SK-N-SH treated with all-trans-retinoic acid at 6 μM for 48 hours (cell line): ENCODE results near the gene LMAN2.

ENCODE experiments used
- ATAC-seq: fragments of 200-7000 bp; cut with Tn5 transposase; 3 replicates; pipeline ENCODE4 v1.9.1; 2020; ENCODE audit warnings: mild to moderate bottlenecking, moderate library complexity
- ARNTL ChIP-seq: fragments of 450-650 bp; formaldehyde crosslinking; IDR thresholded peaks from 2 replicates; pipeline ENCODE4 v1.5.0; 2020; ENCODE audit warnings: low read depth, mild to moderate bottlenecking, moderate library complexity, borderline replicate concordance
- BACH2 ChIP-seq: fragments of 250-450 bp; sonication (Bioruptor Pico); IDR thresholded peaks from 2 replicates; pipeline ENCODE4 v1.9.0; 2021; ENCODE audit warnings: mild to moderate bottlenecking, borderline replicate concordance
- CSDC2 ChIP-seq: fragments of 250-450 bp; sonication (Bioruptor Pico); IDR thresholded peaks from 2 replicates; pipeline ENCODE4 v1.5.0; 2020; ENCODE audit warnings: mild to moderate bottlenecking, moderate library complexity
- ESRRG ChIP-seq: fragments of 250-450 bp; sonication (Bioruptor Pico); IDR thresholded peaks from 2 replicates; pipeline ENCODE4 v1.6.1; 2021; ENCODE audit warnings: mild to moderate bottlenecking
- GLIS3 ChIP-seq: fragments of 250-450 bp; sonication (Bioruptor Pico); IDR thresholded peaks from 2 replicates; pipeline ENCODE4 v1.5.0; 2020; ENCODE audit warnings: mild to moderate bottlenecking, moderate library complexity
- ISL1 ChIP-seq: fragments of 250-450 bp; sonication (Bioruptor Pico); IDR thresholded peaks from 2 replicates; pipeline ENCODE4 v2.1.2; 2022; ENCODE audit warnings: mild to moderate bottlenecking, moderate library complexity
- OSR1 ChIP-seq: fragments of 250-450 bp; sonication (Bioruptor Pico); IDR thresholded peaks from 2 replicates; pipeline ENCODE4 v1.8.0; 2022; ENCODE audit warnings: moderate library complexity, mild to moderate bottlenecking, inconsistent platforms
- PPARA ChIP-seq: fragments of 250-450 bp; sonication (Bioruptor Pico); IDR thresholded peaks from 2 replicates; pipeline ENCODE4 v1.5.0; 2020; ENCODE audit warnings: mild to moderate bottlenecking, borderline replicate concordance
- RARB ChIP-seq: fragments of 250-450 bp; sonication (Bioruptor Pico); IDR thresholded peaks from 2 replicates; pipeline ENCODE4 v1.8.0; 2021; ENCODE audit warnings: mild to moderate bottlenecking, moderate library complexity
- SNAI2 ChIP-seq: fragments of 250-450 bp; sonication (Bioruptor Pico); IDR thresholded peaks from 2 replicates; pipeline ENCODE4 v1.5.0; 2020; ENCODE audit warnings: mild to moderate bottlenecking, moderate library complexity
- TCF4 ChIP-seq: fragments of 250-450 bp; sonication (Bioruptor Pico); IDR thresholded peaks from 2 replicates; pipeline ENCODE4 v1.8.0; 2021; ENCODE audit warnings: mild to moderate bottlenecking, moderate library complexity, borderline replicate concordance
- TOX ChIP-seq: fragments of 250-450 bp; sonication (Bioruptor Pico); IDR thresholded peaks from 2 replicates; pipeline ENCODE4 v1.8.0; 2021; ENCODE audit warnings: mild to moderate bottlenecking, moderate library complexity, borderline replicate concordance
- ZC3H10 ChIP-seq: fragments of 250-450 bp; sonication (Bioruptor Pico); IDR thresholded peaks from 2 replicates; pipeline ENCODE4 v1.5.1; 2021; ENCODE audit warnings: mild to moderate bottlenecking, moderate library complexity
- ZFP3 ChIP-seq: fragments of 250-450 bp; sonication (Bioruptor Pico); IDR thresholded peaks from 2 replicates; pipeline ENCODE4 v1.5.0; 2020; ENCODE audit warnings: mild to moderate bottlenecking, moderate library complexity
- ZFP30 ChIP-seq: fragments of 450-650 bp; formaldehyde crosslinking; IDR thresholded peaks from 2 replicates; pipeline ENCODE4 v1.5.0; 2022; ENCODE audit warnings: mild to moderate bottlenecking, moderate library complexity
- ZNF70 ChIP-seq: fragments of 450-650 bp; formaldehyde crosslinking; IDR thresholded peaks from 2 replicates; pipeline ENCODE4 v1.5.0; 2020; ENCODE audit warnings: mild to moderate bottlenecking, moderate library complexity
- ZNF8 ChIP-seq: fragments of 450-650 bp; formaldehyde crosslinking; IDR thresholded peaks from 2 replicates; pipeline ENCODE4 v1.5.0; 2020; ENCODE audit warnings: mild to moderate bottlenecking, moderate library complexity
- TF ChIP-seq, protein P1 (sequence below): fragments of 250-450 bp; sonication (Bioruptor Pico); IDR thresholded peaks from 2 replicates; pipeline ENCODE4 v1.5.1; 2021; ENCODE audit warnings: mild to moderate bottlenecking, moderate library complexity
- TF ChIP-seq, protein P2 (sequence below): fragments of 250-450 bp; sonication (Bioruptor Pico); IDR thresholded peaks from 2 replicates; pipeline ENCODE4 v1.8.0; 2021; ENCODE audit warnings: low read depth, mild to moderate bottlenecking, moderate library complexity, borderline replicate concordance
- TF ChIP-seq, protein P3 (sequence below): fragments of 250-450 bp; sonication (Bioruptor Pico); IDR thresholded peaks from 2 replicates; pipeline ENCODE4 v1.5.1; 2020; ENCODE audit warnings: low read depth, mild to moderate bottlenecking, moderate library complexity

The LMAN2 gene

GRCh38 chr5:177371120-177372033, 19.9 kb upstream of the LMAN2 start (continued):
- TF ChIP-seq BACH2 (CRISPR knock-in tag) (no peak), ISL1 (no peak), PPARA (CRISPR knock-in tag) (no peak)

- peak; percentile 60 for ATAC-seq
- no peak for TF ChIP-seq PPARA (CRISPR knock-in tag)
- TF ChIP-seq ZFP30 (CRISPR knock-in tag), result no peak
- TF ChIP-seq ZNF70, result no peak
- TF ChIP-seq, protein P1, sequence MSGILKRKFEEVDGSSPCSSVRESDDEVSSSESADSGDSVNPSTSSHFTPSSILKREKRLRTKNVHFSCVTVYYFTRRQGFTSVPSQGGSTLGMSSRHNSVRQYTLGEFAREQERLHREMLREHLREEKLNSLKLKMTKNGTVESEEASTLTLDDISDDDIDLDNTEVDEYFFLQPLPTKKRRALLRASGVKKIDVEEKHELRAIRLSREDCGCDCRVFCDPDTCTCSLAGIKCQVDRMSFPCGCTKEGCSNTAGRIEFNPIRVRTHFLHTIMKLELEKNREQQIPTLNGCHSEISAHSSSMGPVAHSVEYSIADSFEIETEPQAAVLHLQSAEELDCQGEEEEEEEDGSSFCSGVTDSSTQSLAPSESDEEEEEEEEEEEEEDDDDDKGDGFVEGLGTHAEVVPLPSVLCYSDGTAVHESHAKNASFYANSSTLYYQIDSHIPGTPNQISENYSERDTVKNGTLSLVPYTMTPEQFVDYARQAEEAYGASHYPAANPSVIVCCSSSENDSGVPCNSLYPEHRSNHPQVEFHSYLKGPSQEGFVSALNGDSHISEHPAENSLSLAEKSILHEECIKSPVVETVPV (CRISPR knock-in tag), result no peak
- no peak for TF ChIP-seq ZFP3
- no peak for TF ChIP-seq ESRRG (CRISPR knock-in tag)
- TF ChIP-seq TCF4 (CRISPR knock-in tag), result no peak
- no peak for TF ChIP-seq BACH2 (CRISPR knock-in tag)
- TF ChIP-seq GLIS3 (CRISPR knock-in tag), result no peak
- no peak for TF ChIP-seq ZNF8
- no peak for TF ChIP-seq CSDC2
- TF ChIP-seq SNAI2 (CRISPR knock-in tag), result no peak
- no peak for TF ChIP-seq ZC3H10 (CRISPR knock-in tag)
- TF ChIP-seq, protein P2, sequence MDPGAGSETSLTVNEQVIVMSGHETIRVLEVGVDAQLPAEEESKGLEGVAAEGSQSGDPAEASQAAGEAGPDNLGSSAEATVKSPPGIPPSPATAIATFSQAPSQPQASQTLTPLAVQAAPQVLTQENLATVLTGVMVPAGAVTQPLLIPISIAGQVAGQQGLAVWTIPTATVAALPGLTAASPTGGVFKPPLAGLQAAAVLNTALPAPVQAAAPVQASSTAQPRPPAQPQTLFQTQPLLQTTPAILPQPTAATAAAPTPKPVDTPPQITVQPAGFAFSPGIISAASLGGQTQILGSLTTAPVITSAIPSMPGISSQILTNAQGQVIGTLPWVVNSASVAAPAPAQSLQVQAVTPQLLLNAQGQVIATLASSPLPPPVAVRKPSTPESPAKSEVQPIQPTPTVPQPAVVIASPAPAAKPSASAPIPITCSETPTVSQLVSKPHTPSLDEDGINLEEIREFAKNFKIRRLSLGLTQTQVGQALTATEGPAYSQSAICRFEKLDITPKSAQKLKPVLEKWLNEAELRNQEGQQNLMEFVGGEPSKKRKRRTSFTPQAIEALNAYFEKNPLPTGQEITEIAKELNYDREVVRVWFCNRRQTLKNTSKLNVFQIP (CRISPR knock-in tag), result no peak
- TF ChIP-seq ARNTL (CRISPR knock-in tag), result no peak
- TF ChIP-seq OSR1, result no peak
- TF ChIP-seq, all 23 proteins: peak for 0
Measured at GRCh38 chr5:177370488-177371119, 19.1 kb upstream of the LMAN2 start.

DNA sequence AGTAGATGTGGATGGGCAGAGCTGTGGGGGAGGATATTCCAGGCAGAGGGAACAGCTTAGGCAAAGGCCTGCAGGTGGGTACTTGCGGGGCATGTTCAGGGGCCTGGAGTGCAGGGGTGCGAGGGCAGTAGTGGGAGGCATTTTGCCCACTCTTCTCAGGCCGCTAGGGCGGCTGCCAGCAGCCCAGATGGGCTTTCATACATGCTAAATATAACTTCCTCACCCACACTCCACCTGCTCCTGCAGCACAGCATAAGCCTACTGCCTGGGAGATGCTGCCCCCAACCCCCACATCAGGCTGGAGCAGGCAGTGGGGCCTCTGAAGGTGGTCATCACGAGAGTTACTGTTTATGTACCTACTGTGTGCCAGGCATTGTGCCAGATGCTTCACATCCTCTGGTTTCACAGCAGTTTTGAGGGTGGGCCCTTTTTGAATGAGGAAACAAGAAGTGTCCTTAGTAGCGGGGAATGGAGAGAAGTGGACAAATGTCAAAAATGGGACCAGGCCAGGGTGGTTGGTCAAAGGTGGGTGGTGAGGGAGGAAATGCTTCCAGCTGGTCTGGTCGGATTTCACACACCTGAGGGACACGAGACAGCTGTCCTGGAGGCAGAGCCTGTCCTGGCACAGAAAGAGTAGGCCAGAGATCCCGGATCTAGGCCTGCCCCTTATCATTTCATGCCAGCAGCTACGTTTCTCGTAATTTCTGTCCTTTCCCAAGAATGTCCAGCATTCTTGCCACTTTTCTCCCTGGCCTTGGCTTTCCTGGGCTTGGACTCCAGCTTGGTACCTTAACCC, 18.4 kb upstream of the LMAN2 start:
- TF ChIP-seq, protein P1 (CRISPR knock-in tag), result no peak
- TF ChIP-seq ESRRG (CRISPR knock-in tag) (no peak), RARB (no peak), PPARA (CRISPR knock-in tag) (no peak), ZFP30 (CRISPR knock-in tag) (no peak), ZNF8 (no peak), TOX (CRISPR knock-in tag) (no peak), BACH2 (CRISPR knock-in tag) (no peak), ZC3H10 (CRISPR knock-in tag) (no peak), CSDC2 (no peak), SNAI2 (CRISPR knock-in tag) (no peak), ZNF70 (no peak), ISL1 (no peak), ZFP3 (no peak), OSR1 (no peak), ARNTL (CRISPR knock-in tag) (no peak), GLIS3 (CRISPR knock-in tag) (no peak), TCF4 (CRISPR knock-in tag) (no peak)
- TF ChIP-seq, protein P2 (CRISPR knock-in tag), result no peak
- TF ChIP-seq, protein P3, sequence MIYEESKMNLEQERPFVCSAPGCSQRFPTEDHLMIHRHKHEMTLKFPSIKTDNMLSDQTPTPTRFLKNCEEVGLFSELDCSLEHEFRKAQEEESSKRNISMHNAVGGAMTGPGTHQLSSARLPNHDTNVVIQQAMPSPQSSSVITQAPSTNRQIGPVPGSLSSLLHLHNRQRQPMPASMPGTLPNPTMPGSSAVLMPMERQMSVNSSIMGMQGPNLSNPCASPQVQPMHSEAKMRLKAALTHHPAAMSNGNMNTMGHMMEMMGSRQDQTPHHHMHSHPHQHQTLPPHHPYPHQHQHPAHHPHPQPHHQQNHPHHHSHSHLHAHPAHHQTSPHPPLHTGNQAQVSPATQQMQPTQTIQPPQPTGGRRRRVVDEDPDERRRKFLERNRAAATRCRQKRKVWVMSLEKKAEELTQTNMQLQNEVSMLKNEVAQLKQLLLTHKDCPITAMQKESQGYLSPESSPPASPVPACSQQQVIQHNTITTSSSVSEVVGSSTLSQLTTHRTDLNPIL (CRISPR knock-in tag), result no peak
- ATAC-seq, result no peak
